ENCODE data around the gene PBX2. TPM values are rescaled to one million over a fixed set of nuclear protein-coding genes. Genes with fewer than 3 reads are reported as not detected.
A peak's percentile ranks its signal among the peaks of the same experiment; 100 is the strongest.

PBX2 gene
- total RNA-seq, 3 donors from 2014 or later, result 32.3 to 61.6 (median 48.5) TPM

DNA sequence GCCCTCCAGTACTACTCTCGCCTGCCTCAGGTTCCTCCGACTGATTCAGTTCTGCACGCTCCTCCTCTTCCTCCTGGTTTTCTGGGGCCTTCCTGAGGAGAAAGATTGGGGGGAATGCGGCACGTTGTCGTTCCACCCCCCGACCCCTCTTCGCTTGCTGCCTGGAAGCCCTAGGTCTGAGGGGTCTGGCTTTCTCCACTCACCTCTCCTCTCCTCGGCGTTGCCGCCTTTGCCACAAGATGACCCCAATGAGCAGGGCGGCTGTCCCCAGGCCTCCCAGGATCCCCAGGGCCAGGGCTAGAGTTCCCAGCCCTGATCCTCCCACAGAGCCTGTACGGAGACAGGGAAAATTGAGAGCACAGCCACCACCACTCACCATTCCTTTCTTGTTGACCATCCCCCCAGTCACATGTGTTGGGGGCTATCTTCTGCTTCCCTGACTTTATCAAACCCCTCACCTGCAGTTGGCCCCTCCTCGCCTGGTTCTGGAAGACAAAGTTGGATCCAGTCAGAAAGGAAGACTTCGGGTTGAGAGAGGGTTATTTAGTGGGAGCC is 8.8 kb downstream of the PBX2 start:
- intact Hi-C loops (cut with DNase I; ENCODE audit: low total_unique reads), result no loop called here
- Histone ChIP-seq H3K27ac (no peak overlapping the region), H3K36me3 (no peaks in the 10 kb centered on the region), H3K9me3 (no peaks in the 10 kb centered on the region), H3K27me3 (no peaks in the 10 kb centered on the region), H3K4me3 (no peak overlapping the region), H3K4me1 (peaks cover 0 to 18% of the 10 kb centered on the region in 2 donors)
- no peak for DNase-seq (ENCODE audit: low spot score in 2 of 2)
- TF ChIP-seq, protein P1, sequence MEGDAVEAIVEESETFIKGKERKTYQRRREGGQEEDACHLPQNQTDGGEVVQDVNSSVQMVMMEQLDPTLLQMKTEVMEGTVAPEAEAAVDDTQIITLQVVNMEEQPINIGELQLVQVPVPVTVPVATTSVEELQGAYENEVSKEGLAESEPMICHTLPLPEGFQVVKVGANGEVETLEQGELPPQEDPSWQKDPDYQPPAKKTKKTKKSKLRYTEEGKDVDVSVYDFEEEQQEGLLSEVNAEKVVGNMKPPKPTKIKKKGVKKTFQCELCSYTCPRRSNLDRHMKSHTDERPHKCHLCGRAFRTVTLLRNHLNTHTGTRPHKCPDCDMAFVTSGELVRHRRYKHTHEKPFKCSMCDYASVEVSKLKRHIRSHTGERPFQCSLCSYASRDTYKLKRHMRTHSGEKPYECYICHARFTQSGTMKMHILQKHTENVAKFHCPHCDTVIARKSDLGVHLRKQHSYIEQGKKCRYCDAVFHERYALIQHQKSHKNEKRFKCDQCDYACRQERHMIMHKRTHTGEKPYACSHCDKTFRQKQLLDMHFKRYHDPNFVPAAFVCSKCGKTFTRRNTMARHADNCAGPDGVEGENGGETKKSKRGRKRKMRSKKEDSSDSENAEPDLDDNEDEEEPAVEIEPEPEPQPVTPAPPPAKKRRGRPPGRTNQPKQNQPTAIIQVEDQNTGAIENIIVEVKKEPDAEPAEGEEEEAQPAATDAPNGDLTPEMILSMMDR (IDR thresholded peaks at IDR 0.05), result no peak
- no peak for TF ChIP-seq POLR2A (IDR thresholded peaks at IDR 0.05)
- no peak for TF ChIP-seq POLR2AphosphoS5 (IDR thresholded peaks at IDR 0.05)

DNA sequence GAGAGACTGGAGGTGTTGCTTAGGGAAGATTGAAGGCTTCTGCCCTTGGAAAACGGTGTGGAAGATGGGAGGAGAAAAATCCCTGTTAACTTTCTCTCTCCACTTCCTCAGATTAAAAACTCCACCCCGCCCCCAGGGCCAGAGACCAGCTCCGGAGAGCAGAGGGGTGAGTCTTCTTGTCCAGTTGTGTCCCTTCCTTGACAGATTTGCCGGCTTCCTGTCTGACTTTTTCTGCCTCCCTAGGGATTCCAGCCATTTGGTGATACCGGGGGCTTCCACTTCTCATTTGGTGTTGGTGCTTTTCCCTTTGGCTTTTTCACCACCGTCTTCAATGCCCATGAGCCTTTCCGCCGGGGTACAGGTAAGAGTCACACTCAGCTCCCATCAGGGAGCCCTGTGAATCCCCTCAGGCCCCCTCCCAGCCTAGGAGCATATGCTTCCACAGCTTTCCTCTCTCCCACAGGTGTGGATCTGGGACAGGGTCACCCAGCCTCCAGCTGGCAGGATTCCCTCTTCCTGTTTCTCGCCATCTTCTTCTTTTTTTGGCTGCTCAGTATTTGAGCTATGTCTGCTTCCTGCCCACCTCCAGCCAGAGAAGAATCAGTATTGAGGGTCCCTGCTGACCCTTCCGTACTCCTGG is 10.1 kb downstream of the PBX2 start:
- Histone ChIP-seq H3K9me3 (no peaks in the 10 kb centered on the region), H3K4me3 (peak overlapping the region in 1 of 3 donors; percentile 91), H3K4me1 (peaks cover 0 to 24% of the 10 kb centered on the region in 2 donors), H3K27ac (peak overlapping the region in 1 of 2 donors; percentile 98), H3K36me3 (no peaks in the 10 kb centered on the region), H3K27me3 (no peaks in the 10 kb centered on the region)
- TF ChIP-seq, protein P1 (IDR thresholded peaks at IDR 0.05), result no peak
- TF ChIP-seq POLR2AphosphoS5 (IDR thresholded peaks at IDR 0.05) (no peak), POLR2A (IDR thresholded peaks at IDR 0.05) (no peak)
- intact Hi-C loops (cut with DNase I; ENCODE audit: low total_unique reads), result no loop called here
- DNase-seq (ENCODE audit: low spot score in 2 of 2), result no peak

DNA sequence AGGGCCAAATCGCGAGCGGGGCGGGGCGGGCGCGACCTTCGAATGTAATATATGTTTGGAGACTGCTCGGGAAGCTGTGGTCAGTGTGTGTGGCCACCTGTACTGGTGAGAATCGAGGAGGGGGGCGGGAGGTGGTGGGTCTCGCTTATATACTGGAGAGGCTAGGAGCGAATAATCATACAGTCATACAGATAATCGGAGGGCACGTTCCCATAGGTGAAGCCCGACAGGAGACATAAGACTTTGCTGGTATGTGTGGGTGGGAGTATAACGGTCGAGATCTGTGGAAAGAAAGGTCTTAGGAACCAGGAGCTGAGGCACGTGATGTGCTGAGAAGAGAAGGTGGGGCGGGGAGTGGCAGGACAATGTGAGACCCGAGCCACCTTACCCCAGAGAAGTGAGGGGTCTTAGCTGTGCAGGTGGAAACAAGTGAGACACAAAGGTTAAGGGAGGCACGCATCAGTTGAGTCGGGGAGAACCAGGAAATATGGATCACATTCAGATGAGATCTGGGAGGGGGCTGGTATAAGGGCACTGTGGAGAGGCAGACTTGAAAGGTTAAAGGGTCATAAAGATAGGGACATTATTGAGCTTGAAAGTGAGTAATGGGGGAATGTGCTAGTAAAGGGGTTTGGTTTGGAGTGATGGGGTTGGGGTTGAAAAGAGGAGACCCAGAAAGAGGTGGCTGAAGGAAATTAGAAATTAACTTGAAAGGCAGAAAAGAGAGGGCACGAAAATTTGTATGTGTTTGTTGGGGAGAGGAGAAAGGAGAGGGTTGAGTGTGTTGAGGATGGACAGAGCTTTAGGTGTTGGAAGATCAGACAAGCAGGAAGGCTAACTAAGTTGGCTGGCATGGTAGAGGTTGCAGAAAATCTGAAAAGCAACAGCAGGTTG is 11.2 kb downstream of the PBX2 start:
- Histone ChIP-seq H3K27me3 (no peaks in the 10 kb centered on the region), H3K9me3 (no peaks in the 10 kb centered on the region), H3K4me1 (peaks cover 0 to 28% of the 10 kb centered on the region in 2 donors), H3K4me3 (peak overlapping the region; percentile 72 to 91 (median 91)), H3K27ac (peak overlapping the region; percentile 95 to 98), H3K36me3 (no peaks in the 10 kb centered on the region)
- no peak for DNase-seq (ENCODE audit: low spot score in 2 of 2)
- intact Hi-C loops (cut with DNase I; ENCODE audit: low total_unique reads), result no loop called here
- TF ChIP-seq, protein P1 (IDR thresholded peaks at IDR 0.05), result no peak
- TF ChIP-seq POLR2A (IDR thresholded peaks at IDR 0.05) (no peak), POLR2AphosphoS5 (IDR thresholded peaks at IDR 0.05) (no peak)

DNA sequence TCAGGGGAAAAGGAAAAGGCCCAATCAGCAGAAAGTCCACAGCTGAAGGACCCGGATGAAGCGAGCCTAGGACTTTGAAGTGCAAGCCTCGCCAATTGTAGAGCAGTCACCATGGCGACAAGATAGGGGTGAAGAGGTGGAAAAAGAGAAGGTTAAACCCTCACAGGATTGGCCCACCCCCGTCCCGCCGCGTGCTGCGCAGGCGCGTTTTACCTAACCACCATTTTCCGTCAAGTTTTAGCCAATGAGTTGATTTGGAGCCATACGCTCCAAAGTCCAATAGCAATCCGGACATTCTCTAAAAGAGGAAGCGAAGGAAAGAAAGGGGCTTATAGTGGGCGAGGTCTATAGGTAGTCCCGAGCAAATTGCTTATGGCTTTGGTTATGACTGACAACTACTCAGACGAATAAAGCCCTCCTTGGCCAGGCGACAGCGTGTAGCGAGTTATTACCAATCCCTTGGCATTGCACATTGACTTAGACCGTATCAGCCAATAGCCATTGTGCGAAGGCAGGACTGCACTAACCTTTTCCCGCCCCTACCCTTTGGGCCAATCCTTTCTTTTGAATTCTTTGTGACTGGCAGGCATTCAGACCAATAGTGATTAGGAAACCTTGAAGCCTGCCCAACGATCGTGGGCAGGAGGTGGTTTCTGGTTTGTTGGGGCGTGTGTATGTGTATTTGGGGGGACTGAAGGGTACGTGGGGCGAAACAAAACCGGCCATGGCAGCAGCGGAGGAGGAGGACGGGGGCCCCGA is 12.0 kb downstream of the PBX2 start, which contains the start of gene RNF5:
TSS of gene RNF5 (plus strand) at position 618 of the 759 bp plus-strand sequence. CDS start at position 725, 107 bp downstream.
- Histone ChIP-seq H3K27me3 (no peaks in the 10 kb centered on the region), H3K4me3 (peak within 1 kb of the TSS; percentile 72 to 91 (median 91)), H3K4me1 (peaks cover 0 to 34% of the 10 kb centered on the region in 2 donors), H3K27ac (peak within 1 kb of the TSS; percentile 95 to 98), H3K36me3 (no peaks in the 10 kb centered on the region), H3K9me3 (no peaks in the 10 kb centered on the region)
- intact Hi-C loops (cut with DNase I; ENCODE audit: low total_unique reads), result no loop called here
- TF ChIP-seq POLR2AphosphoS5 (IDR thresholded peaks at IDR 0.05), result peak; percentile 52 to 78 (median 68)
- TF ChIP-seq, protein P1 (IDR thresholded peaks at IDR 0.05), result no peak
- peak; percentile 95 to 99 for DNase-seq (ENCODE audit: low spot score in 2 of 2)

Data from breast epithelium (tissue), 4 donors.